MM.1S (cell line): ENCODE measurements around the gene GOLGA2.

Experiments
- EZH2 ChIP-seq: fragments of 300-600 bp; sonication (generic); optimal IDR thresholded peaks from 2 replicates; pipeline ENCODE3; 2017; ENCODE audit warnings: low read depth, mild to moderate bottlenecking, antibody characterized with exemption, low read length, mixed read lengths
- EZH2phosphoT487 ChIP-seq: fragments of 300-600 bp; sonication (generic); IDR thresholded peaks from 2 replicates; pipeline ENCODE4 v1.6.1; 2018; ENCODE audit warnings: antibody characterized with exemption, low read length
- TF ChIP-seq, protein P1 (sequence below): fragments of 300-600 bp; sonication (generic); IDR thresholded peaks from 2 replicates; pipeline ENCODE4 v1.5.1; 2016; ENCODE audit warnings: antibody characterized with exemption, low read length, mixed read lengths

DNA sequence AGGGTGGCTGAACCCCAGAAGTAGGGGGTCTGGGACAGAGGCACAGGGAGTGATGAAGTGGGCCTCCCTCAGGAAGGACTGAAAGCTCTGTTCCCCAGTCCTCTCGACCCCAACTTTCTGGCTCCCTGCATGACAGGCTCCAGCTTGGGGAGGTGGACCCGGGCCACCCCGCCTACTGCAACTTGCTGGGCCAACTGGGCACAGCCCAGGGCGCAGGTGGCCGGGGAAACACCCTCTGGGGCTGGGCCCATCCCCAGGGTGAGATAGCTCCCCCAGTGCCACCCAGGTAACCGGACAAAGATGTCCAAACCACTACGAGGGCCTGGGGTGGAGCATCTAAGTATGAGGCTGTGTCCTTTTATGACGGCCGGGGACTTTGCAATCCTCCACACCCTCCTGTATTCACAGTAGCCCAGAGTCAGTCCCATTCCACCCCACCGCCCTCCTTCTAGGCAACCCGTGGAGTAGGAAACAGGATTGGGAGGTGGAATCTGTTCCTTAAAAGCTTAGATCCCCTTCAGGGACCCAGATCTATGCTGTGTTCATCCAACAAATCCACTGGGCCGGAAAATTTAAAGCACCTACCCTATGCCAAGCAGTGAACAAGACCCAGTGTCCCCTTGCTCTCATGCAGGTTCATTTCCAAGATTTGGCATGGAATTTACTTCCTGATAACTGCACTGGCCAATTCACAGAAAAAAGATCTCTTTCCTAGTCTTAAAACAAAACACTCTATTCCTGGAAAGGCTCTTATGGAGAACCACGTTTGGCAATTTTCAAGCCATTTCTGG is 52.7 kb downstream of the GOLGA2 start:
- TF ChIP-seq EZH2 (no peak), EZH2phosphoT487 (no peak)
- TF ChIP-seq, protein P1, sequence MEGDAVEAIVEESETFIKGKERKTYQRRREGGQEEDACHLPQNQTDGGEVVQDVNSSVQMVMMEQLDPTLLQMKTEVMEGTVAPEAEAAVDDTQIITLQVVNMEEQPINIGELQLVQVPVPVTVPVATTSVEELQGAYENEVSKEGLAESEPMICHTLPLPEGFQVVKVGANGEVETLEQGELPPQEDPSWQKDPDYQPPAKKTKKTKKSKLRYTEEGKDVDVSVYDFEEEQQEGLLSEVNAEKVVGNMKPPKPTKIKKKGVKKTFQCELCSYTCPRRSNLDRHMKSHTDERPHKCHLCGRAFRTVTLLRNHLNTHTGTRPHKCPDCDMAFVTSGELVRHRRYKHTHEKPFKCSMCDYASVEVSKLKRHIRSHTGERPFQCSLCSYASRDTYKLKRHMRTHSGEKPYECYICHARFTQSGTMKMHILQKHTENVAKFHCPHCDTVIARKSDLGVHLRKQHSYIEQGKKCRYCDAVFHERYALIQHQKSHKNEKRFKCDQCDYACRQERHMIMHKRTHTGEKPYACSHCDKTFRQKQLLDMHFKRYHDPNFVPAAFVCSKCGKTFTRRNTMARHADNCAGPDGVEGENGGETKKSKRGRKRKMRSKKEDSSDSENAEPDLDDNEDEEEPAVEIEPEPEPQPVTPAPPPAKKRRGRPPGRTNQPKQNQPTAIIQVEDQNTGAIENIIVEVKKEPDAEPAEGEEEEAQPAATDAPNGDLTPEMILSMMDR, result no peak
